ENCODE results near the gene TMTC2. TPM values are rescaled to one million over a fixed set of nuclear protein-coding genes. Genes with fewer than 3 reads are reported as not detected.

TMTC2 gene
- total and polyA plus RNA-seq, 2 donors (not counting 1 experiment from before 2014, with no cell fraction given) = 2.4 to 3.2 TPM

DNA sequence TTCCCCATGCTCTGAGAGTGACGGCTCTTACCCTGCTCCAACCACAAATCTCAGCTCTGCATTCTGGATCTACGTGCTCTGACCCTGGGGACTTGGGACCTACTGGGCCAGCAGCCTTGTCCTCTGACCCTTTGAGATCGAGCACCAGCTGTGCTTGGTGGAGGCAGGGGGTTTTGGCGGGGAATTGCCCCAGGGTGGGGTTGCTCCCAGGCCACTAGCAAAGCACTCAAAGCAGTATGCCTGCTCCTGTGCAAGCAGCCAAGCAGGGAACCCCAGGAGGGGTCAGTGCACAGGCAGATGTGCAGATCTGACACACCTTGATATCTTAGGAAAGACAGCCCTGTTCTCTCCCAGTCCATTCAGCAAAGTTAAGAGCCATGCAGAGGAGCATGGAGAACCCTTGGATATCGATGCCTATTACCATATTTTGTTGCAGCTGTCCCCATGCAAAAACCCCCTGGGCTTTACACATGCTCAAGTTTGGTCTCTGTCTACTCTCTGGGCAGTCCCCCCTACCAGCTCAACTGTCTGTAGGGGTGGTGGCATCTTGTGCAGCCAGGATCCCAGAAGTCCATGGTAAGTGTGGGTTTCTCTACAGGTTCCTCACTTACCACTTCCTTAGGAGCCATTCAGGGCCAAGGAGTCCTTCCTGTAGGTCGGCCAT, 319.0 kb downstream of the TMTC2 start:
- no peaks in the 10 kb centered on the region for H3K27me3 Mint-ChIP-seq
- H3K4me1 Mint-ChIP-seq = no peaks in the 10 kb centered on the region
- H3K27ac Mint-ChIP-seq = no peak overlapping the region
- Histone ChIP-seq H4K20me1 (ENCODE audit: control insufficient read depth, insufficient read depth, low read length, poor library complexity, severe bottlenecking) (no peaks in the 10 kb centered on the region), H3K36me3 (replicated peaks in 1 of 2; ENCODE audit: control extremely low read depth in 1 of 2, control insufficient read depth in 1 of 2, extremely low read depth in 1 of 2, insufficient read depth in 2 of 2, low read length in 1 of 2) (no peaks in the 10 kb centered on the region), H3K4me1 (ENCODE audit: control insufficient read depth in 2 of 2, insufficient read depth in 2 of 2, low read length in 2 of 2) (no peaks in the 10 kb centered on the region), H3K79me2 (ENCODE audit: control insufficient read depth, insufficient read depth, low read length) (no peaks in the 10 kb centered on the region), H3K9me3 (ENCODE audit: control extremely low read depth in 1 of 3, control insufficient read depth in 2 of 3, insufficient read depth in 1 of 3, low read length in 2 of 3) (peaks cover 3 to 17% (median 11%) of the 10 kb centered on the region in 3 donors), H3K27me3 (replicated peaks in 1 of 4; ENCODE audit: control extremely low read depth in 1 of 4, control insufficient read depth in 3 of 4, insufficient read depth in 4 of 4, low read length in 3 of 4) (no peaks in the 10 kb centered on the region), H3K4me2 (replicated peaks; ENCODE audit: low read depth, low read length, poor library complexity, severe bottlenecking) (no peak overlapping the region), H3K9ac (ENCODE audit: low read length) (no peak overlapping the region), H3K4me3 (ENCODE audit: control extremely low read depth in 1 of 5, extremely low read depth in 1 of 5, insufficient read depth in 1 of 5, low read depth in 2 of 5, low read length in 4 of 5) (no peak overlapping the region), H2AFZ (ENCODE audit: insufficient read depth, low read depth, low read length, poor library complexity, severe bottlenecking) (no peak overlapping the region), H3K27ac (ENCODE audit: low read length in 2 of 2) (no peak overlapping the region)
- ATAC-seq (ENCODE audit: low read depth) = no peak
- ChIA-PET CTCF (no interaction called here), POLR2A (no interaction called here)
- intact Hi-C loops (cut with micrococcal nuclease) = no loop called here
- no peak overlapping the region for H3K4me3 Mint-ChIP-seq
- H3K9me3 Mint-ChIP-seq (ENCODE audit: insufficient read depth) = peaks cover 7% of the 10 kb centered on the region
- TF ChIP-seq EZH2 (IDR thresholded peaks at IDR 0.05; ENCODE audit: borderline replicate concordance, insufficient read depth, low read depth, low read length, poor library complexity, severe bottlenecking) = no peak
- TF ChIP-seq, protein P1, sequence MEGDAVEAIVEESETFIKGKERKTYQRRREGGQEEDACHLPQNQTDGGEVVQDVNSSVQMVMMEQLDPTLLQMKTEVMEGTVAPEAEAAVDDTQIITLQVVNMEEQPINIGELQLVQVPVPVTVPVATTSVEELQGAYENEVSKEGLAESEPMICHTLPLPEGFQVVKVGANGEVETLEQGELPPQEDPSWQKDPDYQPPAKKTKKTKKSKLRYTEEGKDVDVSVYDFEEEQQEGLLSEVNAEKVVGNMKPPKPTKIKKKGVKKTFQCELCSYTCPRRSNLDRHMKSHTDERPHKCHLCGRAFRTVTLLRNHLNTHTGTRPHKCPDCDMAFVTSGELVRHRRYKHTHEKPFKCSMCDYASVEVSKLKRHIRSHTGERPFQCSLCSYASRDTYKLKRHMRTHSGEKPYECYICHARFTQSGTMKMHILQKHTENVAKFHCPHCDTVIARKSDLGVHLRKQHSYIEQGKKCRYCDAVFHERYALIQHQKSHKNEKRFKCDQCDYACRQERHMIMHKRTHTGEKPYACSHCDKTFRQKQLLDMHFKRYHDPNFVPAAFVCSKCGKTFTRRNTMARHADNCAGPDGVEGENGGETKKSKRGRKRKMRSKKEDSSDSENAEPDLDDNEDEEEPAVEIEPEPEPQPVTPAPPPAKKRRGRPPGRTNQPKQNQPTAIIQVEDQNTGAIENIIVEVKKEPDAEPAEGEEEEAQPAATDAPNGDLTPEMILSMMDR (IDR thresholded peaks at IDR 0.05) = no peak
- WGBS (ENCODE audit: insufficient coverage) = 87% methylated on average over 5 of the region's 6 CpGs
- DNase-seq = no peak

DNA sequence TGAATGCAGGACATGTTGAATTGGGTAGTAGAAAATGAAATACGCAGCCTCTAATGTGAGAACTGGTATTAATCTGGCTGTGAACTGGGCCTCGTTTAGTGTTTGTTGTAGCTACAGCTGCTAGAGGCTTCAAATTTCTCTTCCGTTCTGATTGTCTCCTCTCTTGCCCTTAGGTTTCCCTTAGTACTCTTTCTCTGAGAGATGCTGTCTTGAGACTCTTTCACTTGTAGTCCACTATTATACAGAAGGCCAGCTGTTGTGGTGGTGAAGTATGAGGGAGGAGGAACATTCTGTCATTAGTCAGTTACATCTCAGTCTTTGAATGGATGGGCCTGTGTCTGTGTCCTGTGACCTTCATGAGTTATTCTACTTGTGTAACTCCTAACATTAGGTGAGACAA, 322.0 kb downstream of the TMTC2 start:
- Histone ChIP-seq H3K4me3 (ENCODE audit: control extremely low read depth in 1 of 5, extremely low read depth in 1 of 5, insufficient read depth in 1 of 5, low read depth in 2 of 5, low read length in 4 of 5) (no peak overlapping the region), H4K20me1 (ENCODE audit: control insufficient read depth, insufficient read depth, low read length, poor library complexity, severe bottlenecking) (no peaks in the 10 kb centered on the region), H3K9me3 (ENCODE audit: control extremely low read depth in 1 of 3, control insufficient read depth in 2 of 3, insufficient read depth in 1 of 3, low read length in 2 of 3) (peaks cover 3 to 21% (median 11%) of the 10 kb centered on the region in 3 donors), H3K27me3 (replicated peaks in 1 of 4; ENCODE audit: control extremely low read depth in 1 of 4, control insufficient read depth in 3 of 4, insufficient read depth in 4 of 4, low read length in 3 of 4) (no peaks in the 10 kb centered on the region), H3K4me1 (ENCODE audit: control insufficient read depth in 2 of 2, insufficient read depth in 2 of 2, low read length in 2 of 2) (no peaks in the 10 kb centered on the region), H3K79me2 (ENCODE audit: control insufficient read depth, insufficient read depth, low read length) (no peaks in the 10 kb centered on the region), H2AFZ (ENCODE audit: insufficient read depth, low read depth, low read length, poor library complexity, severe bottlenecking) (no peak overlapping the region), H3K27ac (ENCODE audit: low read length in 2 of 2) (no peak overlapping the region), H3K4me2 (replicated peaks; ENCODE audit: low read depth, low read length, poor library complexity, severe bottlenecking) (no peak overlapping the region), H3K9ac (ENCODE audit: low read length) (no peak overlapping the region), H3K36me3 (replicated peaks in 1 of 2; ENCODE audit: control extremely low read depth in 1 of 2, control insufficient read depth in 1 of 2, extremely low read depth in 1 of 2, insufficient read depth in 2 of 2, low read length in 1 of 2) (no peaks in the 10 kb centered on the region)
- POLR2A ChIA-PET = no interaction called here
- Mint-ChIP-seq H3K27me3 (no peaks in the 10 kb centered on the region), H3K4me3 (no peak overlapping the region), H3K4me1 (no peaks in the 10 kb centered on the region), H3K27ac (no peak overlapping the region), H3K9me3 (ENCODE audit: insufficient read depth) (peaks cover 11% of the 10 kb centered on the region)
- CTCF ChIA-PET = no interaction called here
- no CpG with 5 or more reads among the region's 3 CpGs for WGBS (ENCODE audit: insufficient coverage)
- DNase-seq (no peak), ATAC-seq (ENCODE audit: low read depth) (no peak)
- TF ChIP-seq EZH2 (IDR thresholded peaks at IDR 0.05; ENCODE audit: borderline replicate concordance, insufficient read depth, low read depth, low read length, poor library complexity, severe bottlenecking) = no peak
- TF ChIP-seq, protein P1 (IDR thresholded peaks at IDR 0.05) = no peak
- intact Hi-C loops (cut with micrococcal nuclease) = no loop called here

Data from B cell (primary cell).